HFF-Myc (cell line): ENCODE data around the gene TMIGD1.
A peak's percentile ranks its signal among the peaks of the same experiment; 100 is the strongest.

Source experiments
- DNase-seq: peaks from one replicate; pipeline ENCODE4 v3.0.0-alpha.2; 2011; ENCODE audit warnings: low read depth; ENCODE audit errors: extremely low read depth
- H3K4me3 ChIP-seq: replicated peaks from 2 replicates; pipeline ENCODE4 v1.5.1; 2011; ENCODE audit warnings: low read depth, mild to moderate bottlenecking, control low read depth, low read length
- TF ChIP-seq, protein P1 (sequence below): IDR thresholded peaks from 2 replicates; pipeline ENCODE4 v1.5.1; 2012; ENCODE audit warnings: mild to moderate bottlenecking, low read depth, low read length, control low read depth; ENCODE audit errors: missing control alignments

The TMIGD1 gene

GRCh38 chr17:30274887-30275286 lies 59.0 kb downstream of the TMIGD1 start:
- H3K4me3 ChIP-seq: no peak overlapping the region
- TF ChIP-seq, protein P1, sequence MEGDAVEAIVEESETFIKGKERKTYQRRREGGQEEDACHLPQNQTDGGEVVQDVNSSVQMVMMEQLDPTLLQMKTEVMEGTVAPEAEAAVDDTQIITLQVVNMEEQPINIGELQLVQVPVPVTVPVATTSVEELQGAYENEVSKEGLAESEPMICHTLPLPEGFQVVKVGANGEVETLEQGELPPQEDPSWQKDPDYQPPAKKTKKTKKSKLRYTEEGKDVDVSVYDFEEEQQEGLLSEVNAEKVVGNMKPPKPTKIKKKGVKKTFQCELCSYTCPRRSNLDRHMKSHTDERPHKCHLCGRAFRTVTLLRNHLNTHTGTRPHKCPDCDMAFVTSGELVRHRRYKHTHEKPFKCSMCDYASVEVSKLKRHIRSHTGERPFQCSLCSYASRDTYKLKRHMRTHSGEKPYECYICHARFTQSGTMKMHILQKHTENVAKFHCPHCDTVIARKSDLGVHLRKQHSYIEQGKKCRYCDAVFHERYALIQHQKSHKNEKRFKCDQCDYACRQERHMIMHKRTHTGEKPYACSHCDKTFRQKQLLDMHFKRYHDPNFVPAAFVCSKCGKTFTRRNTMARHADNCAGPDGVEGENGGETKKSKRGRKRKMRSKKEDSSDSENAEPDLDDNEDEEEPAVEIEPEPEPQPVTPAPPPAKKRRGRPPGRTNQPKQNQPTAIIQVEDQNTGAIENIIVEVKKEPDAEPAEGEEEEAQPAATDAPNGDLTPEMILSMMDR: no peak
- no peak for DNase-seq

GRCh38 chr17:30273373-30273772 lies 60.5 kb downstream of the TMIGD1 start:
- TF ChIP-seq, protein P1: no peak
- peak; percentile 16 for DNase-seq
- H3K4me3 ChIP-seq: no peak overlapping the region

DNA sequence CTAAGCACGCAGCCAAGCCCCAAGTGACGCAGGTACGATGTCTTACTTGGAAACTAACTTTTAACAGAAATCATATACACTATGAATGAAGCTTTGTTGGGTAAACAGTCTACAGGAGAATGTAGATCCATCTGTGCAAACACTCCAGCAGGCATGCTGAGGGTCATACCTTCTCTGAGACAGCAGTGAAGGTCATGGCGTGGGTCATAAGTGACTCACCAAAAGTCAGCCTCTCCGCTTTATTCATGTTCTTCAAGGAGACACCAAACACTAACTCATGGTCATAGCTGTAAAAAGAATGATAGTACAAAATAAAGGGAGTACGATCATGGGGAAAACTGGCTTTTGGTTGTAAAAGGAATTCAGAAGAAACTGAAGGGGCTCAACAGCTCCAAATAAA lies 62.8 kb downstream of the TMIGD1 start:
- TF ChIP-seq, protein P1: no peak
- no peak overlapping the region for H3K4me3 ChIP-seq
- no peak for DNase-seq

GRCh38 chr17:30267625-30268024 lies 66.2 kb downstream of the TMIGD1 start:
- H3K4me3 ChIP-seq: no peak overlapping the region
- no peak for DNase-seq
- TF ChIP-seq, protein P1: no peak
